Stomach (tissue), 9 donors: ENCODE measurements around the gene VEPH1. TPM values are rescaled to one million over a fixed set of nuclear protein-coding genes. Genes with fewer than 3 reads are reported as not detected.

Source experiments
- DNase-seq, 2 donors: peaks; one replicate each; pipeline versions ENCODE4 v3.0.0 to v3.0.0-alpha.2; 2013 to 2019
- H3K27ac ChIP-seq, 5 donors: fragments of 200-600 bp in 4 of 5; sonication (generic) in 4 of 5; one replicate each; pipeline ENCODE4 v1.5.1; 2013 to 2019; ENCODE audit warnings: mild to moderate bottlenecking in 1 of 5, moderate library complexity in 1 of 5
- H3K27me3 ChIP-seq, 3 donors: fragments of 200-600 bp; sonication (generic); one replicate each; pipeline ENCODE4 v1.5.1; 2017 to 2019; ENCODE audit warnings: mixed run types in 1 of 3
- H3K36me3 ChIP-seq, 4 donors: fragments of 200-600 bp; sonication (generic); 1 replicate in 3 of 4; 2 replicates in 1 of 4; pipeline ENCODE4 v1.5.1; 2016 to 2019
- H3K4me1 ChIP-seq, 4 donors: fragments of 200-600 bp; sonication (generic); one replicate each; pipeline ENCODE4 v1.5.1; 2016 to 2019
- H3K4me3 ChIP-seq, 4 donors: fragments of 200-600 bp; sonication (generic) in 3 of 4; one replicate each; pipeline ENCODE4 v1.5.1; 2016 to 2019; ENCODE audit warnings: mild to moderate bottlenecking in 1 of 4
- H3K9me3 ChIP-seq, 4 donors: fragments of 200-600 bp; sonication (generic); one replicate each; pipeline ENCODE4 v1.5.1; 2016 to 2019
- CTCF ChIP-seq, 7 experiments: fragments of 450-650 bp in 4 of 7; fragments of 200-600 bp in 3 of 7; sonication (generic) in 3 of 7; IDR thresholded peaks; one replicate each; pipeline ENCODE4 v1.5.1; 2016 to 2019; ENCODE audit warnings: antibody characterized with exemption in 7 of 7, control low read depth in 2 of 7, mild to moderate bottlenecking in 1 of 7
- EP300 ChIP-seq: sonication (generic); formaldehyde crosslinking; IDR thresholded peaks from one replicate; pipeline ENCODE4 v1.6.1; 2017; ENCODE audit warnings: antibody characterized with exemption
- POLR2A ChIP-seq, 4 donors: fragments of 450-650 bp; IDR thresholded peaks; one replicate each; pipeline ENCODE4 v1.6.1; 2016; ENCODE audit warnings: antibody characterized with exemption in 4 of 4, control low read depth in 2 of 4, mild to moderate bottlenecking in 1 of 4, moderate library complexity in 1 of 4
- POLR2AphosphoS5 ChIP-seq, 3 donors: sonication (generic); formaldehyde crosslinking; IDR thresholded peaks; one replicate each; pipeline ENCODE4 v1.6.1; 2016; ENCODE audit warnings: antibody characterized with exemption in 3 of 3
- WGBS, 5 donors: extraction: QIAGEN DNeasy Blood & Tissue Kit in 3 of 5; methylation state at CpG; one replicate each; pipeline versions ENCODE4 v1.1.5 to v1.1.7; 2013 to 2018; 5-methylcytosine and 5-hydroxymethylcytosine counted together
- intact Hi-C: fragments of 100-400 bp; cut with DNase I; formaldehyde crosslinking; loops from one replicate; pipeline ENCODE4 v1.15.1; 2023; ENCODE audit warnings: low total_unique reads
- polyA plus RNA-seq, 3 donors: library from polyadenylated mRNA; stranded (reverse); fragments of 200-250 nt; gene quantifications; one replicate each; pipeline ENCODE4 v1.2.3, GENCODE V29; 2013
- total RNA-seq, 5 donors: library from RNA; depleted of rRNA; stranded (reverse); fragments of >200 nt; gene quantifications; one replicate each; pipeline versions ENCODE4 v1.1.0 to v1.2.3, GENCODE V29; 2014 to 2016
- donor health status: healthy with polysubstance abuse.
- donor health status: Bipolar disorder and iron deficiency.
- donor health status: healthy.

Gene VEPH1
- total and polyA plus RNA-seq, 8 donors: 0.58 to 9.4 (median 1.5) TPM; not detected in 1

- H3K4me3 ChIP-seq: peak overlapping the region; percentile 43 to 47 (median 46)
- H3K4me1 ChIP-seq: peaks cover 0 to 14% (median 8%) of the 10 kb centered on the region in 4 donors
- no peak for DNase-seq
- H3K27ac ChIP-seq: peak overlapping the region in 4 of 5 donors; percentile 27 to 69 (median 52)
- intact Hi-C loops: no loop called here
- TF ChIP-seq POLR2AphosphoS5 (IDR thresholded peaks at IDR 0.05): no peak
- TF ChIP-seq CTCF (IDR thresholded peaks at IDR 0.05): no peak
- no peak for TF ChIP-seq EP300
- TF ChIP-seq POLR2A (IDR thresholded peaks at IDR 0.05): no peak
- WGBS, 5 donors: 64 to 76% (median 72%) methylated on average over 13 of the region's 13 CpGs
- peaks cover 0 to 7% (median 4%) of the 10 kb centered on the region in 4 donors for H3K9me3 ChIP-seq
- no peaks in the 10 kb centered on the region for H3K36me3 ChIP-seq
- peaks cover 0 to 7% (median 0%) of the 10 kb centered on the region in 3 donors for H3K27me3 ChIP-seq
These were observed 40.4 kb upstream of the VEPH1 start for GRCh38 chr3:157543501-157544035.

GRCh38 chr3:157542711-157543500, 39.7 kb upstream of the VEPH1 start:
- intact Hi-C loops: no loop called here
- Histone ChIP-seq H3K36me3 (no peaks in the 10 kb centered on the region), H3K27ac (peak overlapping the region; percentile 27 to 69 (median 49)), H3K9me3 (peaks cover 0 to 7% (median 4%) of the 10 kb centered on the region in 4 donors), H3K4me3 (peak overlapping the region; percentile 43 to 47 (median 46)), H3K27me3 (peaks cover 0 to 7% (median 0%) of the 10 kb centered on the region in 3 donors), H3K4me1 (peaks cover 0 to 14% (median 8%) of the 10 kb centered on the region in 4 donors)
- 5 to 11% (median 9%) methylated on average over 47 to 50 of the region's 50 CpGs for WGBS, 5 donors
- TF ChIP-seq POLR2AphosphoS5 (IDR thresholded peaks at IDR 0.05) (peak in 2 of 3 donors; percentile 18 to 34), POLR2A (IDR thresholded peaks at IDR 0.05) (no peak), CTCF (IDR thresholded peaks at IDR 0.05) (peak in 1 of 7 experiments; percentile 4), EP300 (no peak)
- DNase-seq: peak; percentile 81 to 88

GRCh38 chr3:157541506-157542236, 38.5 kb upstream of the VEPH1 start:
- Histone ChIP-seq H3K4me1 (peaks cover 0 to 14% (median 8%) of the 10 kb centered on the region in 4 donors), H3K9me3 (peaks cover 0 to 7% (median 4%) of the 10 kb centered on the region in 4 donors), H3K27ac (no peak overlapping the region), H3K36me3 (no peaks in the 10 kb centered on the region), H3K4me3 (no peak overlapping the region), H3K27me3 (peaks cover 0 to 7% (median 0%) of the 10 kb centered on the region in 3 donors)
- no peak for DNase-seq
- TF ChIP-seq POLR2A (IDR thresholded peaks at IDR 0.05) (no peak), CTCF (IDR thresholded peaks at IDR 0.05) (no peak), EP300 (no peak), POLR2AphosphoS5 (IDR thresholded peaks at IDR 0.05) (no peak)
- WGBS, 5 donors: 78 to 83% (median 83%) methylated on average over 6 of the region's 6 CpGs
- intact Hi-C loops: no loop called here

- peaks cover 0 to 7% (median 4%) of the 10 kb centered on the region in 4 donors for H3K9me3 ChIP-seq
- 44 to 69% (median 53%) methylated on average over 3 of the region's 3 CpGs for WGBS, 5 donors
- DNase-seq: no peak
- no peaks in the 10 kb centered on the region for H3K36me3 ChIP-seq
- H3K4me1 ChIP-seq: peaks cover 0 to 14% (median 8%) of the 10 kb centered on the region in 4 donors
- TF ChIP-seq CTCF (IDR thresholded peaks at IDR 0.05) (no peak), POLR2AphosphoS5 (IDR thresholded peaks at IDR 0.05) (no peak), EP300 (no peak), POLR2A (IDR thresholded peaks at IDR 0.05) (no peak)
- H3K27ac ChIP-seq: no peak overlapping the region
- H3K4me3 ChIP-seq: no peak overlapping the region
- peaks cover 0 to 7% (median 0%) of the 10 kb centered on the region in 3 donors for H3K27me3 ChIP-seq
- intact Hi-C loops: no loop called here
These were observed 37.4 kb upstream of the VEPH1 start for GRCh38 chr3:157540656-157541055.
